Astrocyte (in vitro differentiated cells and primary cell): ENCODE measurements around the gene NRAP. TPM values are rescaled to one million over a fixed set of nuclear protein-coding genes. Genes with fewer than 3 reads are reported as not detected.
A peak's percentile ranks its signal among the peaks of the same experiment; 100 is the strongest.

Experiments
- DNase-seq: peaks from one replicate; pipeline ENCODE4 v3.0.0-alpha.2; 2010; ENCODE audit warnings: low read depth
- FAIRE-seq: peaks from 2 replicates; lab custom pipeline; 2011; peaks lifted over from hg19 to GRCh38; lab: Jason Lieb, UNC
- H2AFZ ChIP-seq: 2 replicates; pipeline ENCODE4 v1.6.0; 2012; ENCODE audit warnings: low read depth, low read length, inconsistent platforms
- H3K27ac ChIP-seq: 2 replicates; pipeline ENCODE4 v1.5.1; 2011; ENCODE audit warnings: low read depth, low read length, inconsistent platforms
- H3K27me3 ChIP-seq: 2 replicates; pipeline ENCODE4 v1.6.0; 2011; ENCODE audit warnings: low read length, inconsistent platforms; ENCODE audit not compliant: insufficient read depth
- H3K36me3 ChIP-seq: 2 replicates; pipeline ENCODE4 v1.5.1; 2011; ENCODE audit warnings: low read length, inconsistent platforms; ENCODE audit not compliant: insufficient read depth
- H3K4me1 ChIP-seq: 2 replicates; pipeline ENCODE4 v1.5.1; 2011; ENCODE audit warnings: low read length, inconsistent platforms; ENCODE audit not compliant: insufficient read depth
- H3K4me2 ChIP-seq: 2 replicates; pipeline ENCODE4 v1.6.0; 2012; ENCODE audit warnings: low read length, inconsistent platforms
- H3K4me3 ChIP-seq: 2 replicates; pipeline ENCODE4 v1.5.1; 2011; ENCODE audit warnings: low read depth, mild to moderate bottlenecking, low read length, inconsistent platforms; ENCODE audit not compliant: insufficient read depth
- H3K79me2 ChIP-seq: 2 replicates; pipeline ENCODE4 v1.6.0; 2012; ENCODE audit warnings: mild to moderate bottlenecking, low read length, inconsistent platforms; ENCODE audit not compliant: insufficient read depth
- H3K9ac ChIP-seq: 2 replicates; pipeline ENCODE4 v1.6.0; 2012; ENCODE audit warnings: mild to moderate bottlenecking, low read length, inconsistent platforms
- H3K9me3 ChIP-seq: 2 replicates; pipeline ENCODE4 v1.5.1; 2012; ENCODE audit warnings: low read depth, mild to moderate bottlenecking, low read length, inconsistent platforms; ENCODE audit not compliant: insufficient read depth
- H4K20me1 ChIP-seq: 2 replicates; pipeline ENCODE4 v1.6.0; 2012; ENCODE audit warnings: low read length, inconsistent platforms; ENCODE audit not compliant: insufficient read depth
- H3K27ac Mint-ChIP-seq: one replicate; pipeline ENCODE4 v1.8.0; 2021; ENCODE audit warnings: mild to moderate bottlenecking, mixed read lengths; ENCODE audit not compliant: unreplicated experiment
- H3K27me3 Mint-ChIP-seq: one replicate; pipeline ENCODE4 v1.8.0; 2021; ENCODE audit warnings: low read depth, mixed read lengths; ENCODE audit not compliant: unreplicated experiment
- H3K36me3 Mint-ChIP-seq: one replicate; pipeline ENCODE4 v1.8.0; 2021; ENCODE audit warnings: low read depth, mixed read lengths; ENCODE audit not compliant: unreplicated experiment
- H3K4me1 Mint-ChIP-seq: one replicate; pipeline ENCODE4 v1.8.0; 2021; ENCODE audit warnings: low read depth, mixed read lengths; ENCODE audit not compliant: unreplicated experiment
- H3K4me3 Mint-ChIP-seq: one replicate; pipeline ENCODE4 v1.8.0; 2021; ENCODE audit warnings: mild to moderate bottlenecking, moderate library complexity, mixed read lengths; ENCODE audit not compliant: unreplicated experiment
- H3K9me3 Mint-ChIP-seq: one replicate; pipeline ENCODE4 v1.8.0; 2021; ENCODE audit warnings: mild to moderate bottlenecking, mixed read lengths; ENCODE audit not compliant: unreplicated experiment
- CTCF ChIP-seq: IDR thresholded peaks from 2 replicates; pipeline ENCODE4 v1.5.1; 2011; ENCODE audit warnings: low read depth, mild to moderate bottlenecking, inconsistent platforms, low read length, moderate library complexity; ENCODE audit not compliant: insufficient read depth
- EZH2 ChIP-seq: IDR thresholded peaks from 2 replicates; pipeline ENCODE4 v1.6.1; 2012; ENCODE audit warnings: mild to moderate bottlenecking, low read length, inconsistent platforms; ENCODE audit not compliant: insufficient read depth
- total RNA-seq: library from RNA; stranded (reverse); gene quantifications from 2 replicates; pipeline ENCODE4 v1.2.1, GENCODE V29; 2021

The NRAP gene
- total RNA-seq, 1 donor from 2014 or later, result not detected

- peak within 1 kb of the TSS; percentile 94 for H3K4me2 ChIP-seq
- H3K36me3 ChIP-seq, result no peaks in the 10 kb centered on the region
- DNase-seq (peak; percentile 55), FAIRE-seq (no peak)
- Mint-ChIP-seq H3K27me3 (peaks cover 3% of the 10 kb centered on the region), H3K4me1 (peaks cover 4% of the 10 kb centered on the region), H3K4me3 (peak within 1 kb of the TSS; percentile 93), H3K36me3 (peaks cover 7% of the 10 kb centered on the region), H3K27ac (peak within 1 kb of the TSS; percentile 88), H3K9me3 (peaks cover 3% of the 10 kb centered on the region)
- peak within 1 kb of the TSS; percentile 92 for H3K4me3 ChIP-seq
- H3K9me3 ChIP-seq, result no peaks in the 10 kb centered on the region
- peaks cover 8% of the 10 kb centered on the region for H3K4me1 ChIP-seq
- no peaks in the 10 kb centered on the region for H3K27me3 ChIP-seq
- peak within 1 kb of the TSS; percentile 99 for H2AFZ ChIP-seq
- H3K27ac ChIP-seq, result peak within 1 kb of the TSS; percentile 79
- peaks cover 38% of the 10 kb centered on the region for H3K79me2 ChIP-seq
- H3K9ac ChIP-seq, result peak within 1 kb of the TSS; percentile 94
- H4K20me1 ChIP-seq, result peaks cover 12% of the 10 kb centered on the region
- no peak for TF ChIP-seq CTCF
Observed at GRCh38 chr10:113679463-113680189, 15.8 kb upstream of the NRAP start, which contains the start of gene CASP7. TSS of gene CASP7 (plus strand) at chr10:113679912. CDS start at chr10:113697494, 17,582 bp downstream.

GRCh38 chr10:113666682-113667252 is 2.9 kb upstream of the NRAP start:
- Mint-ChIP-seq H3K4me3 (no peak overlapping the region), H3K27me3 (peaks cover 5% of the 10 kb centered on the region), H3K4me1 (peaks cover 12% of the 10 kb centered on the region), H3K27ac (peak overlapping the region; percentile 76), H3K9me3 (peaks cover 9% of the 10 kb centered on the region), H3K36me3 (peaks cover 5% of the 10 kb centered on the region)
- Histone ChIP-seq H3K79me2 (no peaks in the 10 kb centered on the region), H3K9me3 (no peaks in the 10 kb centered on the region), H3K36me3 (no peaks in the 10 kb centered on the region), H3K27ac (peak overlapping the region; percentile 54), H4K20me1 (no peaks in the 10 kb centered on the region), H3K4me1 (peaks cover 17% of the 10 kb centered on the region), H3K4me3 (no peak overlapping the region), H2AFZ (peak overlapping the region; percentile 46), H3K4me2 (peak overlapping the region; percentile 45), H3K27me3 (no peaks in the 10 kb centered on the region), H3K9ac (no peak overlapping the region)
- TF ChIP-seq EZH2 (no peak), CTCF (no peak)
- DNase-seq, result peak; percentile 36
- FAIRE-seq, result no peak
